ENCODE data around the gene ADGRD1. TPM values are rescaled to one million over a fixed set of nuclear protein-coding genes. Genes with fewer than 3 reads are reported as not detected.

The ADGRD1 gene
- total and polyA plus RNA-seq, 2 of the 8 experiments (the other 6 are each of a cell fraction or from before 2014, with no cell fraction given): 0.36 to 0.48 TPM

GRCh38 chr12:131147293-131147692 is 193.6 kb downstream of the ADGRD1 start (continued):
- TF ChIP-seq YY1 (IDR thresholded peaks at IDR 0.05; ENCODE audit: low read depth, low read length) (no peak), SP1 (IDR thresholded peaks at IDR 0.05; ENCODE audit: low read depth, low read length) (no peak)

All from H1 (cell line).